H1 (cell line): ENCODE results near the gene INAFM1. TPM values are rescaled to one million over a fixed set of nuclear protein-coding genes. Genes with fewer than 3 reads are reported as not detected.

Experiments used
- ASH2L ChIP-seq: fragments of 200-600, 300-600 bp; sonication (generic); IDR thresholded peaks from one replicate; pipeline ENCODE4 v1.7.1; 2017; ENCODE audit warnings: low read length
- ATF3 ChIP-seq: IDR thresholded peaks from 2 replicates; pipeline ENCODE4 v1.6.1; 2011; ENCODE audit warnings: low read depth, mild to moderate bottlenecking, low read length; ENCODE audit not compliant: insufficient read depth
- CEBPB ChIP-seq: IDR thresholded peaks from 2 replicates; pipeline ENCODE4 v1.6.1; 2012; ENCODE audit warnings: low read depth, low read length
- CHD2 ChIP-seq: IDR thresholded peaks from 2 replicates; pipeline ENCODE4 v1.6.1; 2012; ENCODE audit warnings: low read length, improper control_type of control experiment
- CREB1 ChIP-seq: IDR thresholded peaks from 2 replicates; pipeline ENCODE4 v1.6.1; 2012; ENCODE audit warnings: inconsistent platforms
- CTCF ChIP-seq, 3 experiments: IDR thresholded peaks; 1 replicate in 2 of 3; 2 replicates in 1 of 3; pipeline versions ENCODE4 v1.5.1 to v1.6.1; 2011; ENCODE audit warnings: low read length in 3 of 3, mild to moderate bottlenecking in 3 of 3, inconsistent platforms in 2 of 3, low read depth in 1 of 3, moderate library complexity in 1 of 3; ENCODE audit not compliant: insufficient read depth in 1 of 3; ENCODE audit errors: control extremely low read depth in 1 of 3
- HDAC2 ChIP-seq, 2 experiments: fragments of 300-600 bp in 1 of 2; sonication (generic) in 1 of 2; IDR thresholded peaks; 2 replicates each; pipeline ENCODE4 v1.6.1; 2011 to 2012; ENCODE audit warnings: low read depth in 2 of 2, low read length in 2 of 2, mild to moderate bottlenecking in 2 of 2, moderate library complexity in 2 of 2, borderline replicate concordance in 1 of 2, inconsistent platforms in 1 of 2
- HDAC6 ChIP-seq: IDR thresholded peaks from one replicate; pipeline ENCODE4 v1.7.1; 2012; ENCODE audit warnings: low read depth, mild to moderate bottlenecking, inconsistent platforms, low read length, moderate library complexity
- JUN ChIP-seq: IDR thresholded peaks from 2 replicates; pipeline ENCODE4 v1.6.1; 2011; ENCODE audit warnings: low read depth, mild to moderate bottlenecking, improper control_type of control experiment, low read length
- NANOG ChIP-seq: IDR thresholded peaks from 2 replicates; pipeline ENCODE4 v1.6.1; 2011; ENCODE audit warnings: low read length, low read depth, mild to moderate bottlenecking, inconsistent platforms; ENCODE audit not compliant: insufficient read depth, poor library complexity, severe bottlenecking
- PHF8 ChIP-seq: fragments of 200-600 bp; sonication (generic); conservative IDR thresholded peaks from 2 replicates; pipeline ENCODE4 v1.7.1; 2012; ENCODE audit warnings: low read depth, mild to moderate bottlenecking, inconsistent platforms, low read length, moderate library complexity
- RAD21 ChIP-seq, 2 experiments: IDR thresholded peaks in 1 of 2; conservative IDR thresholded peaks in 1 of 2; 2 replicates each; pipeline ENCODE4 v1.6.1; 2011; ENCODE audit warnings: low read depth in 2 of 2, low read length in 2 of 2, improper control_type of control experiment in 1 of 2, inconsistent platforms in 1 of 2, mild to moderate bottlenecking in 1 of 2, moderate library complexity in 1 of 2
- SP1 ChIP-seq: IDR thresholded peaks from 2 replicates; pipeline ENCODE4 v1.6.1; 2011; ENCODE audit warnings: low read depth, low read length
- SP2 ChIP-seq: IDR thresholded peaks from 2 replicates; pipeline ENCODE4 v1.6.1; 2012; ENCODE audit warnings: mild to moderate bottlenecking, low read length, inconsistent platforms
- SP4 ChIP-seq: IDR thresholded peaks from 2 replicates; pipeline ENCODE4 v1.6.1; 2012; ENCODE audit warnings: low read length, inconsistent platforms
- SUZ12 ChIP-seq: fragments of 200-600 bp; sonication (generic); IDR thresholded peaks from 2 replicates; pipeline ENCODE4 v1.6.1; 2012; ENCODE audit warnings: mild to moderate bottlenecking, inconsistent platforms, low read length, moderate library complexity, mixed read lengths
- TAF7 ChIP-seq: optimal IDR thresholded peaks from 2 replicates; pipeline ENCODE3; 2011; ENCODE audit warnings: low read depth, mild to moderate bottlenecking, inconsistent platforms, low read length, moderate library complexity, borderline replicate concordance
- TEAD4 ChIP-seq: IDR thresholded peaks from 2 replicates; pipeline ENCODE4 v1.6.1; 2012; ENCODE audit warnings: low read depth, low read length, inconsistent platforms, mixed read lengths
- USF2 ChIP-seq: IDR thresholded peaks from 2 replicates; pipeline ENCODE4 v1.6.1; 2011; ENCODE audit warnings: low read length, improper control_type of control experiment
- YY1 ChIP-seq: IDR thresholded peaks from 2 replicates; pipeline ENCODE4 v1.6.1; 2011; ENCODE audit warnings: low read depth, mild to moderate bottlenecking, low read length
- polyA plus RNA-seq, 7 experiments: library from polyadenylated mRNA; depleted of rRNA in 3 of 7; stranded (reverse) in 5 of 7; unstranded in 2 of 7; fragments of >200 nt in 5 of 7; fragments of 200-250 nt in 2 of 7; gene quantifications; 1 replicate in 5 of 7; 2 replicates in 1 of 7; 4 replicates in 1 of 7; pipeline versions ENCODE4 v1.2.1 to v1.2.3, GENCODE V29; 2011 to 2013; ENCODE audit warnings: missing spikeins in 2 of 7, mixed read lengths in 2 of 7
- total RNA-seq: library from RNA; stranded (reverse); fragmentation: NEBNext Ultra II Directional; extraction: Animal tissue kit (Norgen Biotek cat#: 25700); gene quantifications from 2 replicates; pipeline ENCODE4 v1.2.1, GENCODE V29; 2021

Gene INAFM1
- total and polyA plus RNA-seq, 2 of the 8 experiments (the other 6 are each of a cell fraction or from before 2014, with no cell fraction given), result 2.6 to 3.4 TPM

- TF ChIP-seq PHF8, result peak; percentile 52; the same call in 1 of the 2 replicates
- TF ChIP-seq TAF7, result peak; percentile 69
- no peak for TF ChIP-seq HDAC6
- no peak; the same call in 1 of the 2 replicates for TF ChIP-seq TEAD4
- no peak for TF ChIP-seq NANOG
- TF ChIP-seq YY1, result no peak
- no peak for TF ChIP-seq HDAC2 (IDR thresholded peaks at IDR 0.05; ENCODE audit: borderline replicate concordance in 1 of 2, low read depth in 2 of 2, low read length in 2 of 2)
- TF ChIP-seq CREB1, result no peak
- TF ChIP-seq USF2, result no peak
- no peak for TF ChIP-seq SUZ12
- no peak for TF ChIP-seq SP2
- TF ChIP-seq SP4, result peak; percentile 23; the same call in 1 of the 2 replicates
- TF ChIP-seq SP1, result 0 out of 2 replicates have a peak, but pooled peaks have one; percentile 3
- peak; percentile 67 for TF ChIP-seq ASH2L
- no peak for TF ChIP-seq CEBPB
- no peak for TF ChIP-seq RAD21 (IDR thresholded peaks at IDR 0.05 in 1 of 2, conservative IDR thresholded peaks at IDR 0.05 in 1 of 2; ENCODE audit: low read depth in 2 of 2, low read length in 2 of 2)
- TF ChIP-seq CTCF (IDR thresholded peaks at IDR 0.05; ENCODE audit: control extremely low read depth in 1 of 3, insufficient read depth in 1 of 3, low read depth in 1 of 3, low read length in 3 of 3), result no peak
- TF ChIP-seq CHD2, result no peak
- no peak for TF ChIP-seq ATF3
- no peak for TF ChIP-seq JUN
Observed at GRCh38 chr19:47257411-47258169, 17.1 kb upstream of the INAFM1 start (continued).
